Smooth muscle cell (in vitro differentiated cells): ENCODE data around the gene MTA1. TPM values are rescaled to one million over a fixed set of nuclear protein-coding genes. Genes with fewer than 3 reads are reported as not detected.

Source experiments
- DNase-seq: peaks from one replicate; lab custom pipeline; 2025; ENCODE audit not compliant: unreplicated experiment; lab: John Stamatoyannopoulos, UW
- H2AFZ ChIP-seq: fragments of 200-600 bp; sonication (generic); 2 replicates; pipeline ENCODE4 v1.6.0; 2016; ENCODE audit warnings: antibody characterized with exemption, low read depth, mild to moderate bottlenecking
- H3F3A ChIP-seq: fragments of 200-600 bp; sonication (generic); 2 replicates; pipeline ENCODE4 v1.6.0; 2017; ENCODE audit warnings: antibody characterized with exemption, low read depth
- H3K27ac ChIP-seq: fragments of 200-600 bp; sonication (generic); 2 replicates; pipeline ENCODE4 v1.5.1; 2016; ENCODE audit warnings: low read depth, mild to moderate bottlenecking
- H3K27me3 ChIP-seq: fragments of 200-600 bp; sonication (generic); 2 replicates; pipeline ENCODE4 v1.6.1; 2016; ENCODE audit warnings: low read depth, mild to moderate bottlenecking
- H3K36me3 ChIP-seq: fragments of 200-600 bp; sonication (generic); 2 replicates; pipeline ENCODE4 v1.5.1; 2016; ENCODE audit warnings: low read depth
- H3K4me1 ChIP-seq: fragments of 200-600 bp; sonication (generic); 2 replicates; pipeline ENCODE4 v1.5.1; 2016; ENCODE audit warnings: low read depth
- H3K4me2 ChIP-seq: fragments of 200-600 bp; sonication (generic); 2 replicates; pipeline ENCODE4 v1.6.0; 2016; ENCODE audit warnings: mild to moderate bottlenecking
- H3K4me3 ChIP-seq: fragments of 200-600 bp; sonication (generic); 2 replicates; pipeline ENCODE4 v1.5.1; 2016; ENCODE audit warnings: mild to moderate bottlenecking
- H3K79me2 ChIP-seq: fragments of 200-600 bp; sonication (generic); 2 replicates; pipeline ENCODE4 v1.6.0; 2016; ENCODE audit warnings: low read depth, mild to moderate bottlenecking
- H3K9ac ChIP-seq: fragments of 200-600 bp; sonication (generic); 2 replicates; pipeline ENCODE4 v1.6.0; 2016; ENCODE audit warnings: low read depth
- H3K9me3 ChIP-seq: fragments of 200-600 bp; sonication (generic); replicated peaks from 2 replicates; pipeline ENCODE4 v1.5.1; 2016; ENCODE audit warnings: low read depth
- H4K20me1 ChIP-seq: fragments of 200-600 bp; sonication (generic); 2 replicates; pipeline ENCODE4 v1.6.0; 2016; ENCODE audit warnings: low read depth
- WGBS: methylation state at CpG from one replicate; pipeline ENCODE4 v1.1.7; 2016; ENCODE audit warnings: low lambda C conversion rate; 5-methylcytosine and 5-hydroxymethylcytosine counted together
- polyA plus RNA-seq: library from polyadenylated mRNA; unstranded; fragments of >200 nt; fragmentation: Nextera tagmentation; extraction: Ambion mirVana; gene quantifications from 2 replicates; pipeline ENCODE4 v1.2.1, GENCODE V29; 2016
- total RNA-seq: library from RNA; depleted of rRNA; stranded (reverse); fragments of >200 nt; gene quantifications from 2 replicates; pipeline ENCODE4 v1.2.3, GENCODE V29; 2014
- TF ChIP-seq, protein P1 (sequence below): fragments of 200-600 bp; sonication (generic); IDR thresholded peaks from 2 replicates; pipeline ENCODE4 v1.5.1; 2017; ENCODE audit warnings: borderline replicate concordance, mild to moderate bottlenecking, antibody characterized with exemption; ENCODE audit not compliant: insufficient read depth, poor library complexity, severe bottlenecking

MTA1 gene
- total and polyA plus RNA-seq, 2 experiments from 2014 or later: 41.3 to 48.7 TPM

DNA sequence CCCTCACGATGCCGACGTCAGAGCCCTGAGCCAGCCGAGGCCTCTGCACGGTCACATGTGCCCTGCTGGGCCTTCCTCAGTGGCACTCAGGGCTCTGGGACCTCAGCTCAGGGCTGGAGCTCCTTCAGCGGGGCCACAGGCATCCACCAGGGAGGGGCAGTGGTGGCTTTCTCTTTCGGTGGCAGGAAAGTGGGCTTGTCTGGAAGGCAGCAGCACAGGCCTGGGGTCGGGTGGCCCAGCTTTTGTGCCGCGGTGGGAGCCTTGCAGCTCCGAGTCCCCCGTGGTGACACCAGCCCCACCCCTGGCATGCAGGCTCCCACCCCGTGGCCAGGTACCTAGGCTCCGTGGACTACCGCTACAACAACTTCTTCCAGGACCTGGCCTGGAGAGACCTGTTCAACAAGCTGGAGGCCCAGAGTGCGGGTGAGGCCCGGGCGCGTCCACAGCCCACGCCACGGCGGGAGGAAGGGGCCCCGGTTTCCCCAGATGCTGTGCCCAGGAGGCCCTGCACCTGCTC is 35.5 kb upstream of the MTA1 start:
- Histone ChIP-seq H4K20me1 (no peaks in the 10 kb centered on the region), H2AFZ (no peak overlapping the region), H3K27ac (no peak overlapping the region), H3K4me3 (no peak overlapping the region), H3K36me3 (no peaks in the 10 kb centered on the region), H3F3A (no peaks in the 10 kb centered on the region), H3K4me1 (no peaks in the 10 kb centered on the region), H3K4me2 (no peak overlapping the region), H3K9ac (no peak overlapping the region), H3K27me3 (no peaks in the 10 kb centered on the region), H3K9me3 (no peaks in the 10 kb centered on the region), H3K79me2 (no peaks in the 10 kb centered on the region)
- 96% methylated on average over 23 of the region's 23 CpGs for WGBS
- no peak for DNase-seq
- TF ChIP-seq, protein P1, sequence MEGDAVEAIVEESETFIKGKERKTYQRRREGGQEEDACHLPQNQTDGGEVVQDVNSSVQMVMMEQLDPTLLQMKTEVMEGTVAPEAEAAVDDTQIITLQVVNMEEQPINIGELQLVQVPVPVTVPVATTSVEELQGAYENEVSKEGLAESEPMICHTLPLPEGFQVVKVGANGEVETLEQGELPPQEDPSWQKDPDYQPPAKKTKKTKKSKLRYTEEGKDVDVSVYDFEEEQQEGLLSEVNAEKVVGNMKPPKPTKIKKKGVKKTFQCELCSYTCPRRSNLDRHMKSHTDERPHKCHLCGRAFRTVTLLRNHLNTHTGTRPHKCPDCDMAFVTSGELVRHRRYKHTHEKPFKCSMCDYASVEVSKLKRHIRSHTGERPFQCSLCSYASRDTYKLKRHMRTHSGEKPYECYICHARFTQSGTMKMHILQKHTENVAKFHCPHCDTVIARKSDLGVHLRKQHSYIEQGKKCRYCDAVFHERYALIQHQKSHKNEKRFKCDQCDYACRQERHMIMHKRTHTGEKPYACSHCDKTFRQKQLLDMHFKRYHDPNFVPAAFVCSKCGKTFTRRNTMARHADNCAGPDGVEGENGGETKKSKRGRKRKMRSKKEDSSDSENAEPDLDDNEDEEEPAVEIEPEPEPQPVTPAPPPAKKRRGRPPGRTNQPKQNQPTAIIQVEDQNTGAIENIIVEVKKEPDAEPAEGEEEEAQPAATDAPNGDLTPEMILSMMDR: no peak

DNA sequence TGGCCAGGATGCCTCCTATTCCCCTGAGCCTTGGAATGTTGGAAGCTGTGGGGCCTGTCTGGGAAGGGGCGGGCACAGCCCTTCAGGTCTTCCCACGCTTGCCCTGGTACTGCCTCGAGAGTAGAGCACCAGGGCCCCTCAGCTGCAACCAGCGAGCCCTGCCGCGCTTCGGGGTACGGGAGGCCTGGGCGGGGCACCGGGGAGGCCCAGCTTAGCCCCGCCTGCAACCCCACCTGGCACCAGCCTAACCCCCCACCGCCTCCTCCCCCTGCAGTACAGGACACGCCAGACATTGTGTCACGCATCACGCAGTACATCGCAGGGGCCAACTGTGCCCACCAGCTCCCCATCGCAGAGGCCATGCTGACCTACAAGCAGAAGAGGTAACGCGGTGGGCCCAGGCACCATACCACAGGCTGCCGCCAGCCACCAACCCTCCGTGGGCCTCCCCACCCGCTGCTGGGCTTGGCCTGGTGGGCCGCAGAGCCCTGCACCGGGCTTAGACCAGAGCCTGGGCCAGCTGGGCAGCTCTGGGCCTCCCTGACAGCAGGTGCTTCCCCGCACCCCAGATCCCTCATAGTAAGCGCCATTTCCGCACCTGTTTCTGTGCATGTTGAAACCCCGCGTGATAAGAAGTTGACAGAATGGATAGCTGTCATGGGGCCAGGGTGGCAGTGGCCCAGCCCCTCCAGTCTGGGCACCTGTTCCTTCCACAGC is 34.9 kb upstream of the MTA1 start:
- Histone ChIP-seq H3K9me3 (no peaks in the 10 kb centered on the region), H3K4me3 (no peak overlapping the region), H3K36me3 (no peaks in the 10 kb centered on the region), H3F3A (no peaks in the 10 kb centered on the region), H3K9ac (no peak overlapping the region), H3K79me2 (no peaks in the 10 kb centered on the region), H4K20me1 (no peaks in the 10 kb centered on the region), H3K27ac (no peak overlapping the region), H3K27me3 (no peaks in the 10 kb centered on the region), H3K4me2 (no peak overlapping the region), H3K4me1 (no peaks in the 10 kb centered on the region), H2AFZ (no peak overlapping the region)
- 92% methylated on average over 26 of the region's 29 CpGs for WGBS
- TF ChIP-seq, protein P1: no peak
- no peak for DNase-seq

GRCh38 chr14:105385322-105385637 is 34.3 kb upstream of the MTA1 start:
- no peak overlapping the region for H3K4me3 ChIP-seq
- WGBS: 94% methylated on average over 19 of the region's 19 CpGs
- no peaks in the 10 kb centered on the region for H3F3A ChIP-seq
- no peaks in the 10 kb centered on the region for H3K27me3 ChIP-seq
- H3K27ac ChIP-seq: no peak overlapping the region
- no peak overlapping the region for H2AFZ ChIP-seq
- no peaks in the 10 kb centered on the region for H3K79me2 ChIP-seq
- no peaks in the 10 kb centered on the region for H4K20me1 ChIP-seq
- TF ChIP-seq, protein P1: no peak
- no peaks in the 10 kb centered on the region for H3K36me3 ChIP-seq
- H3K9ac ChIP-seq: no peak overlapping the region
- no peaks in the 10 kb centered on the region for H3K9me3 ChIP-seq
- H3K4me1 ChIP-seq: no peaks in the 10 kb centered on the region
- DNase-seq: no peak
- no peak overlapping the region for H3K4me2 ChIP-seq
